SK-N-DZ (cell line): ENCODE measurements around the gene IL19.
"Not testable (repeated sequence)": the region's sequence is repeated elsewhere in the genome, so short reads cannot be mapped to it uniquely, and the experiment has no call there.

ENCODE experiments used
- DNase-seq: peaks from one replicate; pipeline ENCODE4 v3.0.0-alpha.2; 2015; ENCODE audit warnings: low spot score

Gene IL19

DNA sequence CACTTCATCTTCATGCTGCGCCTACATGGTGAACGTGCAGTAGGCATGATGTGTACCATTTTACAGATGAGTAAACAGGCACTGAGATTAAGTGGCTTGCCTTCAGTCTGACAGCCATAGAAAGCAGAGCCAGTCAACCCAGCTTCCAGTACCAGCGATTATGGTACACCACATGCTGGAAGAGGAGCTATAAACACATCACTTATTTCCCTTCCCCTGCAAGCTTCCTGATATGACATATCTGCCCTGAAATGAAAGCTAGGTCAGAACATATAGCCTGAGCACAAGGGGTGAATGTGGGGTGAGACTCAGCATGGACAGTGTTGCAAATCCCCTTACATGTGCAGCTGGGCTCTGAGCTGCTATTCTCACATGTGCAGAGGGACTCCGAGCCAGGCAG lies 61.1 kb downstream of the IL19 start:
- no peak for DNase-seq

DNA sequence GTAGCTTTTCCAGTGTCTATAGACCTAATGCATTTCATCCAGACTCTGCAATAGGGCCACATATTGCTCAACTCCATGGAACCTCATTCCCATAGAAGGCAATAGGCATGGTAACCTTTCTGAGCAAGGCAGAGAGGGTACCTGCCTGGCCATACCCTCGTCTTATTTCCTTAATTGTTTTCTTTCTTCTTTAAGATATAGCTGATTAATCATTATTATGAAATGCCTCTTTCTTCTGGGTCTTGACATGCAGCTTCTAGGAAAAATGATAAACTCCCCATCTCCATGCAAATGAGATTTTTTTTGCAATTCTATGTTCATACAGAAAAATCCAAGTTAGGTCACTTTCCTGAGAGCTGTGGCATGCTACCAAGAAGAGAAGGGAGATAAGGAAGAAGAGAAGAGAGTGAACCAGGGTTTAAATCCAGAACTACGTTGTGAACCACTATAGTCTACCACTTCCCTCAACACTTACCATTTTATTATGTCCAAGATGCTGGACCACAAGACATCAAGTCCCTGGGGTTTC lies 61.8 kb downstream of the IL19 start:
- no peak for DNase-seq

- no peak for DNase-seq
These were observed 62.6 kb downstream of the IL19 start for GRCh38 chr1:206833106-206833680.

- no peak for DNase-seq
These were observed 63.2 kb downstream of the IL19 start for GRCh38 chr1:206833801-206834200.

DNA sequence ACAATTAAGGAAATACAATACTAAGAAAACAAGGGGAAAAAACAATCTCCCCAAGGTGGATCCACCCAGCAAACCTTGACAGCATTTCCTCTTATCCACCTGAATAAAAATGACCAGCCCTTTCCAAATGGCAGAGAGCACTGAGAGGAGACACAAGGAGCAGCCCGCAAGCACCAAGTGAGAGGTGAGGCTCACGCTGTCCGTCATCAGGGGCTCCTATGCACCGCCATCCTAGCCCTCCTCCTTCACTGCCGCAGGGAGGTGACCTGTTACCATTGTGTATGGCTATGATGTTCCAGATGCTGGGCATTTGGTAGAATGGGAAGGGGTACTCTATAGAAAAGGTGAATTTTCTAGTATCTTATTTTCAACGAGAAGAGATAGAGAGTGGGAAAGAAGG lies 63.6 kb downstream of the IL19 start:
- DNase-seq = no peak

DNA sequence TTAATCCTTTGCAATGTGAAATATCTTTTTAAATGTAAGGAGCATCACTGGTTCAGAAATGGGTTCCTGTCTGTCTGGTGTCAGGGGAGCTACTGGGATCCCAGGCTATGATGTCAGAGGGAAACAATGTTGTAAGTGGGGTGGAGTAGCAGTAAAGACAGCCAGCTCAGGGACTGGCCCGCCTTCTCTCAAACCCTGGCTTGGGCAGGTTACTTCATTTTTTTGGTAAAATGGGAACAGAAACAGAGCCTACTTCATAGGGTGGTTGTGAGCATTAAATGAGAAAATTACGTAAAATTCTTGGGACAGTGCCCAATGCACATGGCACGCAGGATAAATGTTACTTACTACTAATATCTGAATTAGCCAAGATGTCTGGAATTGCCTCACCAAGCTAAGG lies 64.1 kb downstream of the IL19 start:
- no peak for DNase-seq

GRCh38 chr1:206835186-206835585 lies 64.6 kb downstream of the IL19 start:
- no peak for DNase-seq

DNA sequence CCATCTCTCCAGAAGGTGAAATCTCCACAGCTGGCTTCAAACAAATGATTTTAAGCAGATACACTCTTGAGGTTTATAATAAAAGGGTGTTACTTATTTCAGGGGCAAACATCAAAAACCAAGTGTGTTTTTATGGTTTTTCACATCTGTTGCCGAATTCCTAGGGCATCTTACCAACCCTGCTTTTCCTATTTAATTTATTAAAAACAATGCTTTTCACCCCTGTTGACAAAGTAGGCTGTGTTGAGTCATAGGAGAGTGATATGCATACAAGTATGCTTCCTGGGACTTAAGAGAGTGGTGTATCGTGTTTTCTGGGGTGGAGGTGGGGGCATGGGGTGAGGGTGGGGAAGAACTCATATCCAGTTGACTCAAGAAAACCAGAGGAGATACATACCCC lies 65.5 kb downstream of the IL19 start:
- DNase-seq = no peak

DNA sequence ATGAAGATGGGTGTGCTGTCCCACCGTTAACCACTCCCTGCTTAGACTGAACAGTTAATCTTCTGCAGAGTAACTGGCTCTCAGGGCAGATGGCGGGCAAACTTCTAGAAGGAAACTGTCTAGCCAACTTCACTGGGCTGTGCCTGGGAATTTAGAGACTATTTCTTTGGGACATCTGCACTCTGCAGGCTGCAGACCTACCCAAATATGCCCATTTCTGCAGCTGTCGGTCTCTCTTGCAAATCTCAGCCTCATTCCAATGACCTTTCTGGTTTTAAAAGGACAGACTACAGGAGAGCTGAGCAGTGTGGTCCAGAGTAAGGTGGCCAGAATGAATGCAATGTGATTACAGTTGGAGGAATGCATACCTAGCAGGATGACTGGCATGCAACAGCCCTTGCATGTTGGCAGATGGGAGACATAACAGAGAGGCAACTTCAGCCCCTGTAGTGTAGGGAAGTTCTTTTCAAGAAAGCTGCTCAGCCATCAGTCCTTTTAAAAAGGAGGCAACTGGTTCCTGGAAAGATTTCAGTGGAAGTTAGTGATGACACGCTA lies 68.5 kb downstream of the IL19 start:
- no peak for DNase-seq

DNA sequence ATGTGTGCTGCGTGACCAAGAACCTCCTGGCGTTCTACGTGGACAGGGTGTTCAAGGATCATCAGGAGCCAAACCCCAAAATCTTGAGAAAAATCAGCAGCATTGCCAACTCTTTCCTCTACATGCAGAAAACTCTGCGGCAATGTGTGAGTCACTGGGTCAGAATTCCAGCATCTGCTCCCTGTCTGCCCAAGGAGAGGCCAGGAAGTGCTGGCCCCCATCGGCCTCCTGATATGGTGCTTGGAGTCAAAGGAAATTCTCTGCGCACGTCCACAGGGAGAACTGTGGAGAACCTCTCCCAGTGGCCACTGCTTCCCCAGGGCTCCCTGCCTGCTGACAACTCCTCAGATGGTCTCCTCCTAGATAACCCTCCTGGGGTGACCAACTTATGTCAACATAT lies 69.3 kb downstream of the IL19 start:
- DNase-seq = no peak

DNA sequence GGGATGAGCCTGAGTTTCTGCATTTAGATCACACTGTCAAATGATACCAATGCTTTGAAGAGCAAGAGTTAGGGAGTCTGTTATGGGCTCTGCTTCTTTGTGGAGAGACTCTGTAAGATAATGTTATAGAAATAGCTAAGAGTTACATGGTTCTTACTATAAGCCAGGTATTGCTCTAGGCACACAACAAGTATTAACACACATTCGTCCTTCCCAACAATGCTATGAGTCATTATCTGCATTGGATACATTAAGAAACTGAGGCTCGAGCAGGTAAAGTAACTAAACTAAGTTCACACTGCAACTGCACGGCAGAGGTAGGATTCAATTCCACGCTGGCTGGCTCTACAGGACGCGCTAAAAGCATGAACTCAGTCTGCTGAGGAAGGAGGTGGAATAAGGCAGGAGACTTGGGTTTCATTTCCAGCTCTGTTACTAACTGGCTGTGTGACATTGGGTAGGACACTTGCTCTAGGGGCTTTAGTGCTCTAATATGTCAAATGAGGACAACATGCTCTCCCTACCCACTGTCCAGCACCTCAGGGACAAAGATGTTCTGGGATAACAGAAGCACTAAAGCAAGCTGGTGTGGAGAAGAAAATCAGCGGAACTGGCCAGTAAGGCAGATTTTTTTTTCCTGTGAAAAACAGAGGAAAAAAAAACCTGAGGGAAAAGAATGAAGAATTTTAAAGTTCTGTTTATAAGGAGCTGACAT lies 71.2 kb downstream of the IL19 start:
- no peak for DNase-seq

GRCh38 chr1:206842854-206843253 lies 72.3 kb downstream of the IL19 start:
- no peak for DNase-seq

DNA sequence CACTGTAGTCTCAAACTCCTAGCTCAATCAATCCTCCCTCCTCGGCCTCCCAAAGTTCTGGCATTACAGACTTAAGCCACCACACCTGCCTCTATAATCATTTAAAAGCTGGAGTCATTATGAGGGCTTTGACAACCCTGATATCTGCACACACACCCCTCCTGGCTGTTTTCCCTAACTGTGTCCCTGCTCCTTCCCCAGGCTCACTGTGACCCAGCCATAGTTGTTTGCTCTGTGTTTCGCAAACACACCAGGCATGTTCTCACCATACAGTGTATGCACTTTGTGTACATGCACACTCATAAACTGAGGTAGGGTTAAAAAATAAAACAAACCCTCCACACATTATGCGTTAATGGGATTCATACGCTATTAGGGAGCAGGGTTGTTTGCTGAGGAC lies 73.1 kb downstream of the IL19 start:
- DNase-seq = no peak

DNA sequence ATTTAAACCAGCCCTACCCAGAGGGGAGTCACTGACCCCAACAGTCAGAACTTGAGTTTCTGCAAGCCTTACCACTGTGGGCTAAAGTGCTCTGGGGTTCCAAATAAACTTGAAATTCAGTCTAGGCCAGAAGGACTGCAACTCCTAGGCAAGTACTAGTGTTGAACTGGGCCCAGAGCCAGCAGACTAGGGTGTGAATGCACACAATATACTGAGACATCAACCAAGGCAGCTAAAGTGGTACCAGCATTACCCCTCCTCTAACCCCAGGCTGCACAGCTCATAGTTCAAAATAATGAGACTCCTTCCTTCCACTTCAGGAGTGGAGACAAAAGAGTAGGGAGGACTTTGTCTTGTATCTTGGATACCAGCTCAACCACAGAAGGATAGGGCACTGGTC lies 75.9 kb downstream of the IL19 start:
- no peak for DNase-seq

DNA sequence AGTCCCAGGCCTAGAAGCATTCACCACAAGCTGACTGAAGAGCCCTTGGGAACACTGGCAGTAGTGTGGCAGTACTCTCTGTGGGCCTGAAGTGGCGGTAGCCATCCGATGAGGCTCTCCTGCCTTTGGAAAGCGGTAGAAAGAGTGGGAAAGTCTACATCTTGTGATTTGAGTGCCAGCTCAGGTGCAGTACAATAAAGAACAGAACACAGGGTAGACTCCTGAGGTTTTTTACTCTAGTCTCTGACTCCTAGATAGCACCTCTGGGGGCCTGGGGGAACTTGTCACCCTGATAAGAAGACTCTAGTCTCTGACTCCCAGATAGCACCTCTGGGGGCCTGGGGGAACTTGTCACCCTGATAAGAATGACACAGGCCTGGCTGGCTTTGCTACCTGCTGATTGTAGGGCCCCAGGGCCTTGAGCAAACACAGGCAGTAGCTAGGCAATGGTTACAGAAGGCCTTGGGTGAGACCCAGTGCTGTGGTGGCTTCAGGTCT lies 76.8 kb downstream of the IL19 start:
- no peak for DNase-seq

GRCh38 chr1:206847946-206848345 lies 77.4 kb downstream of the IL19 start:
- no peak for DNase-seq

- no peak for DNase-seq
These were observed 79.8 kb downstream of the IL19 start for GRCh38 chr1:206850401-206850800.

DNA sequence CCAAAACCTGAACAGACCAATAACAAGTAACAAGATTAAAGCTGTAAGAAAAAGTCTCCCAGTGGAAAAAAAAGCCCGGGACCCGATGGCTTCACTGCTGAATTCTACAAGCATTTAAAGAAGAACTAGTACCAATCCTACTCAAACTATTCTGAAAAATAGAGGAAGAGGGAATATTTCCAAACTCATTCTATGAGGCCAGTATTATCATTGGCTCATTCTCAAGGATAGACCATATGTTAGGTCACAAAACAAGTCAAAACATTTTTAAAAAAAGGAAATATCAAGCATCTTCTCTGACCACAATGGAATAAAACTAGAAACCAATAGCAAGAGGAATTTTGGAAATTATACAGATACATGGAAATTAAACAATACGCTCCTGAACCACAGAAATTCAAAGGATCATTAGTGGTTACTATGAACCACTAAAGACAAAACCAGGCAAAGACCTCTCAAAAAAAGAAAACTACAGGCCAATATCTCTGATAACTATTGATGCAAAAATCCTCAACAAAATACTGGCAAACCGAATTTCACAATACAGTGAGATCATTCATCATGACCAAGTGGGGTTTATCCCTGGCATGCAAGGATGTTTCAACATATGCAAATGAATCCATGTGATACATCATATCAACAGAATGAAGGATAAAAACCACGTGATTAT lies 80.9 kb downstream of the IL19 start:
- DNase-seq = no peak

- not testable (repeated sequence) for DNase-seq
These were observed 82.1 kb downstream of the IL19 start for GRCh38 chr1:206852662-206853061.

DNA sequence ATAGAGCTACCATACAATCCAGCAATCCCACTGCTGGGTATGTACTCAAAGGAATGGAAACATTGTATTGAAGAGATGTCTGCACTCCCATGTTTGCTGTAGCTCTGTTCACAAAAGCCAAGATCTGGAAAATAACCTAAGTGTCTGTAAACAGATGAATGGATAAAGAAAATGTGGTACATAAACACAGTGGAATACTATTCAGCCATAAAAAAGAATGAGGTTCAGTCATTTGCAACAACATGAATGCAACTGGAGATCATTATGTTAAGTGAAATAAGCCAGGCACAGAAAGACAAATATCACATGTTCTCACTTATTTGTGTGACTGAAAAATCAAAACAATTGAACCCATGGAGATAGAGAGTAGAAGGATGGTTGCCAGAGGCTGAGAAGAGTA lies 83.1 kb downstream of the IL19 start:
- DNase-seq = not testable (repeated sequence)

- DNase-seq = no peak
These were observed 84.0 kb downstream of the IL19 start for GRCh38 chr1:206854401-206855129.

DNA sequence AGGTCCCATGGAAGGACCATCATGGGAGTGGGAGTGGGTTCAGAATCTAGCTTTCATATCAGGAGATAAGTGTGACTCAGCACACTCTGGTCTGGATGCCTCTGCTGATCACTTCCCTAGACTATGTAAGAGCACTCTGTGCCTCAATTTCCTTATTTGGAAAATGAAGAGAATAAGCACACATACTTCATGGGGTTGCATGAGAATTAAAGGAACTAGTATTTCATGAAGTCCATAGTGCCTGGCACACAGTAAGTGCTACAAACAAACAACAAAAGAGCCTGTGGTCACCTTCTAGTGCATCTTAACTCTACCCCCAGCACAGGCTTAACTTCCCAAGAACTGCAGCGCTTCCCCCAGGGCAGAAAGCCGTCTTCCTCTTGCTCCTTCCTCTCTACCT lies 85.3 kb downstream of the IL19 start:
- no peak for DNase-seq
